ENCODE results near the gene RPL29.

Gene RPL29

GRCh38 chr3:51944451-51945021, 51.2 kb downstream of the RPL29 start:
- no peak for DNase-seq

Measured in NCI-H526 (cell line).